NCI-H748 (cell line): Measurements from ENCODE around the gene GRIP2.
A peak's percentile ranks its signal among the peaks of the same experiment; 100 is the strongest.

ENCODE experiments used
- DNase-seq: peaks from one replicate; lab custom pipeline; 2025; ENCODE audit not compliant: unreplicated experiment; lab: John Stamatoyannopoulos, UW

Gene GRIP2

GRCh38 chr3:14541646-14542045 is 1.5 kb upstream of the GRIP2 start:
- no peak for DNase-seq

GRCh38 chr3:14540821-14541385 is 761 bp upstream of the GRIP2 start:
- DNase-seq, result no peak

- no peak for DNase-seq
Measured at GRCh38 chr3:14539384-14539741, 779 bp downstream of the GRIP2 start.

- no peak for DNase-seq
Measured at GRCh38 chr3:14538451-14539088, 1.6 kb downstream of the GRIP2 start.

GRCh38 chr3:14537590-14538450 is 2.3 kb downstream of the GRIP2 start:
- DNase-seq, result no peak

- DNase-seq, result no peak
Measured at GRCh38 chr3:14536837-14537589, 3.1 kb downstream of the GRIP2 start.

GRCh38 chr3:14536055-14536815 is 3.9 kb downstream of the GRIP2 start:
- no peak for DNase-seq

- DNase-seq, result no peak
Measured at GRCh38 chr3:14535616-14536015, 4.5 kb downstream of the GRIP2 start.

GRCh38 chr3:14534516-14535191 is 5.5 kb downstream of the GRIP2 start:
- peak; percentile 65 for DNase-seq

GRCh38 chr3:14533457-14533958 is 6.6 kb downstream of the GRIP2 start:
- no peak for DNase-seq

GRCh38 chr3:14532691-14533456 is 7.3 kb downstream of the GRIP2 start:
- peak; percentile 62 for DNase-seq

GRCh38 chr3:14531856-14532395 is 8.2 kb downstream of the GRIP2 start:
- DNase-seq, result no peak

GRCh38 chr3:14528081-14528480 is 12.1 kb downstream of the GRIP2 start:
- no peak for DNase-seq

- DNase-seq, result no peak
Measured at GRCh38 chr3:14525685-14526631, 14.2 kb downstream of the GRIP2 start.

- DNase-seq, result no peak
Measured at GRCh38 chr3:14524920-14525660, 15.1 kb downstream of the GRIP2 start.

GRCh38 chr3:14524311-14524711 is 15.8 kb downstream of the GRIP2 start:
- no peak for DNase-seq

GRCh38 chr3:14523792-14524191 is 16.4 kb downstream of the GRIP2 start:
- no peak for DNase-seq
